A549 (cell line): ENCODE measurements around the gene EEIG1. TPM values are rescaled to one million over a fixed set of nuclear protein-coding genes. Genes with fewer than 3 reads are reported as not detected.
A peak's percentile ranks its signal among the peaks of the same experiment; 100 is the strongest.

Source experiments
- ATAC-seq, 2 experiments: fragments of 200-7000 bp in 1 of 2; fragments of >200 bp in 1 of 2; cut with Nextera tagmentation in 1 of 2; cut with Tn5 transposase in 1 of 2; 3 replicates each; pipeline versions ENCODE4 v1.8.0 to v1.9.1; 2018 to 2020; ENCODE audit warnings: mild to moderate bottlenecking in 1 of 2, moderate library complexity in 1 of 2
- CTCF ChIA-PET: fragments of 300-600 bp; sonication (Branson Sonifier 250); formaldehyde crosslinking; extraction: SDS; loops from one replicate; lab custom pipeline; 2021; ENCODE audit warnings: antibody characterized with exemption, inconsistent platforms; lab: Yijun Ruan, JAX
- POLR2A ChIA-PET: fragments of 350-600 bp; formaldehyde crosslinking; extraction: SDS; loops from one replicate; lab custom pipeline; 2021; ENCODE audit warnings: antibody characterized with exemption, inconsistent platforms; lab: Yijun Ruan, JAX
- DNase-seq, 2 experiments: peaks; one replicate each; pipeline versions ENCODE4 v3.0.0 to v3.0.0-alpha.2; 2011 to 2016; ENCODE audit warnings: low read depth in 1 of 2, low spot score in 1 of 2
- FAIRE-seq: peaks from 2 replicates; lab custom pipeline; 2011; peaks lifted over from hg19 to GRCh38; lab: Jason Lieb, UNC
- H3K27ac ChIP-seq, 2 experiments: fragments of >200 bp; sonication (Bioruptor Twin); formaldehyde crosslinking; 3 replicates each; pipeline ENCODE4 v1.5.1; 2016 to 2017
- H3K4me1 ChIP-seq: fragments of >200 bp; sonication (Bioruptor Twin); formaldehyde crosslinking; 3 replicates; pipeline ENCODE4 v1.6.1; 2016
- H3K4me2 ChIP-seq: fragments of >200 bp; sonication (Bioruptor Twin); formaldehyde crosslinking; 3 replicates; pipeline ENCODE4 v1.6.1; 2016
- H3K4me3 ChIP-seq: fragments of >200 bp; sonication (Bioruptor Twin); formaldehyde crosslinking; 3 replicates; pipeline ENCODE4 v1.5.1; 2016
- H3K9me3 ChIP-seq: fragments of >200 bp; sonication (Bioruptor Twin); formaldehyde crosslinking; 3 replicates; pipeline ENCODE4 v1.6.1; 2016
- CBX2 ChIP-seq: fragments of 200-600 bp; sonication (generic); IDR thresholded peaks from 2 replicates; pipeline ENCODE4 v1.6.1; 2016; ENCODE audit warnings: low read depth, mild to moderate bottlenecking, borderline replicate concordance
- CBX8 ChIP-seq: fragments of 200-600 bp; sonication (generic); IDR thresholded peaks from 2 replicates; pipeline ENCODE4 v1.6.1; 2016
- CHD2 ChIP-seq: fragments of 150-350 bp; IDR thresholded peaks from 2 replicates; pipeline ENCODE4 v1.6.1; 2014; ENCODE audit warnings: low read length; ENCODE audit not compliant: partially characterized antibody
- E2F6 ChIP-seq: IDR thresholded peaks from 2 replicates; pipeline ENCODE4 v1.6.1; 2012; ENCODE audit warnings: low read depth, borderline replicate concordance
- ESRRA ChIP-seq: fragments of 150-350 bp; IDR thresholded peaks from 2 replicates; pipeline ENCODE4 v1.6.1; 2014; ENCODE audit warnings: mild to moderate bottlenecking, low read length, borderline replicate concordance
- FOXS1 ChIP-seq: fragments of 250-450 bp; sonication (Bioruptor Pico); IDR thresholded peaks from 2 replicates; pipeline ENCODE4 v1.5.0; 2020; ENCODE audit warnings: mild to moderate bottlenecking, moderate library complexity
- GATA3 ChIP-seq: IDR thresholded peaks from 2 replicates; pipeline ENCODE4 v1.6.1; 2012; ENCODE audit warnings: borderline replicate concordance
- HDAC2 ChIP-seq: fragments of 200-600 bp; sonication (generic); IDR thresholded peaks from 2 replicates; pipeline ENCODE4 v1.6.1; 2016
- HOXA7 ChIP-seq: fragments of 250-450 bp; sonication (Bioruptor Pico); IDR thresholded peaks from 2 replicates; pipeline ENCODE4 v1.5.0; 2020; ENCODE audit warnings: mild to moderate bottlenecking, moderate library complexity
- HOXB13 ChIP-seq: fragments of 250-450 bp; sonication (Bioruptor Pico); IDR thresholded peaks from 2 replicates; pipeline ENCODE4 v1.5.0; 2020; ENCODE audit warnings: low read depth, mild to moderate bottlenecking, moderate library complexity
- JUNB ChIP-seq: fragments of >200 bp; sonication (Bioruptor Twin); formaldehyde crosslinking; IDR thresholded peaks from 2 replicates; pipeline ENCODE4 v1.6.1; 2016
- MAFK ChIP-seq: fragments of 450-650 bp; IDR thresholded peaks from 2 replicates; pipeline ENCODE4 v1.6.1; 2014; ENCODE audit not compliant: partially characterized antibody
- NFE2L2 ChIP-seq: fragments of 150-350 bp; conservative IDR thresholded peaks from 2 replicates; pipeline ENCODE4 v1.6.1; 2014; ENCODE audit warnings: low read length
- NPAS2 ChIP-seq: fragments of 250-450 bp; sonication (Bioruptor Pico); IDR thresholded peaks from 2 replicates; pipeline ENCODE4 v1.8.0; 2022; ENCODE audit warnings: mild to moderate bottlenecking, moderate library complexity, borderline replicate concordance
- RNF2 ChIP-seq: fragments of 200-600 bp; sonication (generic); IDR thresholded peaks from 2 replicates; pipeline ENCODE4 v1.6.1; 2016; ENCODE audit warnings: low read depth, mild to moderate bottlenecking, antibody characterized with exemption, moderate library complexity, borderline replicate concordance
- ZC3H11A ChIP-seq: fragments of 450-650 bp; IDR thresholded peaks from 2 replicates; pipeline ENCODE4 v1.6.1; 2014; ENCODE audit warnings: antibody characterized with exemption, mild to moderate bottlenecking
- ZSCAN20 ChIP-seq: fragments of 250-450 bp; sonication (Bioruptor Pico); IDR thresholded peaks from 2 replicates; pipeline ENCODE4 v1.8.0; 2022; ENCODE audit warnings: mild to moderate bottlenecking, moderate library complexity
- WGBS: methylation state at CpG from one replicate; pipeline ENCODE4 v1.1.6; 2017; ENCODE audit errors: missing lambda C conversion rate; 5-methylcytosine and 5-hydroxymethylcytosine counted together
- polyA plus RNA-seq, 4 experiments: library from polyadenylated mRNA; depleted of rRNA in 3 of 4; stranded (reverse); fragments of >200 nt; fragmentation: RNase III in 1 of 4; extraction: RNeasy Plus Mini Kit Qiagen cat#74134 plus additional on column Dnase treatment in 1 of 4; gene quantifications; 2 replicates in 3 of 4; 3 replicates in 1 of 4; pipeline ENCODE4 v1.2.3, GENCODE V29; 2011 to 2017
- TF ChIP-seq, protein P1 (sequence below): fragments of 200-600 bp; sonication (generic); IDR thresholded peaks from 2 replicates; pipeline ENCODE4 v1.6.1; 2016; ENCODE audit warnings: antibody characterized with exemption, mild to moderate bottlenecking, moderate library complexity
- TF ChIP-seq, protein P2 (sequence below): fragments of >200 bp; sonication (Bioruptor Twin); formaldehyde crosslinking; IDR thresholded peaks from 3 replicates; pipeline ENCODE4 v1.5.1; 2016

EEIG1 gene
- polyA plus RNA-seq, 2 of the 4 experiments (the other 2 are of a cell fraction): 30.3 to 33.0 TPM

DNA sequence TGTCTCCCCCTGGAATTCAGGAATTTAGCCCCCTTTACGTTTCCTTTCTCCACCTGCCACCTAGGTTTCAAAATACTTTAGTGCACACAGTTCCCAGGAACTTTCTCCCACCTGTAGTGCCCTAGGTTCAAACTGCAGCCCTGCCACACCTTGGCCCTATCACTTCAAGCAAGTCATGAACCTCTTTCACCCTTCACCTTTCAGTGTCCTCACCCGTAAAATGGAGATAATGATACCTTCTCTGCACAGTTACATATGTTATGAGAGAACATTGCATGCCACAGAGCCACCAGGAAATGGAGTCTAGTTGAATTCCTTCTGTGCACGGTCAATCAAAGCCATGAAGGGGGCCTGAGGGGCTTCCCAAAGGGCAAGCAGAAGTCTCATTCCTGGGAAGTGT, 9.8 kb upstream of the EEIG1 start:
- DNase-seq (no peak), ATAC-seq (no peak; a peak in 1 of 6 replicates), FAIRE-seq (no peak)
- Histone ChIP-seq H3K4me3 (no peak overlapping the region), H3K4me1 (peaks cover 38% of the 10 kb centered on the region), H3K9me3 (no peaks in the 10 kb centered on the region), H3K4me2 (peak overlapping the region; percentile 50), H3K27ac (peak overlapping the region; percentile 50 to 69)
- POLR2A ChIA-PET: interaction anchor here (0.6 kb wide), 1 partner anchor 121 kb away, joined by 7 read pairs; no protein-coding TSS in a partner anchor
- CTCF ChIA-PET: interaction anchor here (0.8 to 4.7 kb wide), 5 partner anchors 11 to 103 kb away, joined by 3 to 20 read pairs (median 7); no protein-coding TSS in a partner anchor
- TF ChIP-seq NPAS2 (CRISPR knock-in tag) (no peak), RNF2 (no peak), JUNB (no peak), ZSCAN20 (CRISPR knock-in tag) (no peak), MAFK (no peak), FOXS1 (CRISPR knock-in tag) (no peak), E2F6 (no peak), ESRRA (no peak), CBX2 (no peak), HOXA7 (CRISPR knock-in tag) (no peak), HDAC2 (no peak), GATA3 (no peak), CHD2 (no peak), ZC3H11A (no peak), HOXB13 (no peak), CBX8 (no peak)
- TF ChIP-seq, protein P1, sequence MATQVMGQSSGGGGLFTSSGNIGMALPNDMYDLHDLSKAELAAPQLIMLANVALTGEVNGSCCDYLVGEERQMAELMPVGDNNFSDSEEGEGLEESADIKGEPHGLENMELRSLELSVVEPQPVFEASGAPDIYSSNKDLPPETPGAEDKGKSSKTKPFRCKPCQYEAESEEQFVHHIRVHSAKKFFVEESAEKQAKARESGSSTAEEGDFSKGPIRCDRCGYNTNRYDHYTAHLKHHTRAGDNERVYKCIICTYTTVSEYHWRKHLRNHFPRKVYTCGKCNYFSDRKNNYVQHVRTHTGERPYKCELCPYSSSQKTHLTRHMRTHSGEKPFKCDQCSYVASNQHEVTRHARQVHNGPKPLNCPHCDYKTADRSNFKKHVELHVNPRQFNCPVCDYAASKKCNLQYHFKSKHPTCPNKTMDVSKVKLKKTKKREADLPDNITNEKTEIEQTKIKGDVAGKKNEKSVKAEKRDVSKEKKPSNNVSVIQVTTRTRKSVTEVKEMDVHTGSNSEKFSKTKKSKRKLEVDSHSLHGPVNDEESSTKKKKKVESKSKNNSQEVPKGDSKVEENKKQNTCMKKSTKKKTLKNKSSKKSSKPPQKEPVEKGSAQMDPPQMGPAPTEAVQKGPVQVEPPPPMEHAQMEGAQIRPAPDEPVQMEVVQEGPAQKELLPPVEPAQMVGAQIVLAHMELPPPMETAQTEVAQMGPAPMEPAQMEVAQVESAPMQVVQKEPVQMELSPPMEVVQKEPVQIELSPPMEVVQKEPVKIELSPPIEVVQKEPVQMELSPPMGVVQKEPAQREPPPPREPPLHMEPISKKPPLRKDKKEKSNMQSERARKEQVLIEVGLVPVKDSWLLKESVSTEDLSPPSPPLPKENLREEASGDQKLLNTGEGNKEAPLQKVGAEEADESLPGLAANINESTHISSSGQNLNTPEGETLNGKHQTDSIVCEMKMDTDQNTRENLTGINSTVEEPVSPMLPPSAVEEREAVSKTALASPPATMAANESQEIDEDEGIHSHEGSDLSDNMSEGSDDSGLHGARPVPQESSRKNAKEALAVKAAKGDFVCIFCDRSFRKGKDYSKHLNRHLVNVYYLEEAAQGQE: no peak
- TF ChIP-seq, protein P2, sequence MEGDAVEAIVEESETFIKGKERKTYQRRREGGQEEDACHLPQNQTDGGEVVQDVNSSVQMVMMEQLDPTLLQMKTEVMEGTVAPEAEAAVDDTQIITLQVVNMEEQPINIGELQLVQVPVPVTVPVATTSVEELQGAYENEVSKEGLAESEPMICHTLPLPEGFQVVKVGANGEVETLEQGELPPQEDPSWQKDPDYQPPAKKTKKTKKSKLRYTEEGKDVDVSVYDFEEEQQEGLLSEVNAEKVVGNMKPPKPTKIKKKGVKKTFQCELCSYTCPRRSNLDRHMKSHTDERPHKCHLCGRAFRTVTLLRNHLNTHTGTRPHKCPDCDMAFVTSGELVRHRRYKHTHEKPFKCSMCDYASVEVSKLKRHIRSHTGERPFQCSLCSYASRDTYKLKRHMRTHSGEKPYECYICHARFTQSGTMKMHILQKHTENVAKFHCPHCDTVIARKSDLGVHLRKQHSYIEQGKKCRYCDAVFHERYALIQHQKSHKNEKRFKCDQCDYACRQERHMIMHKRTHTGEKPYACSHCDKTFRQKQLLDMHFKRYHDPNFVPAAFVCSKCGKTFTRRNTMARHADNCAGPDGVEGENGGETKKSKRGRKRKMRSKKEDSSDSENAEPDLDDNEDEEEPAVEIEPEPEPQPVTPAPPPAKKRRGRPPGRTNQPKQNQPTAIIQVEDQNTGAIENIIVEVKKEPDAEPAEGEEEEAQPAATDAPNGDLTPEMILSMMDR: no peak
- WGBS: 72% methylated on average over 3 of the region's 3 CpGs

- FAIRE-seq (no peak), DNase-seq (no peak), ATAC-seq (no peak)
- ChIA-PET POLR2A (no interaction called here), CTCF (interaction anchor here (2.3 to 4.7 kb wide), 2 partner anchors 46 kb away, joined by 7 to 20 read pairs; no protein-coding TSS in a partner anchor)
- Histone ChIP-seq H3K27ac (peak overlapping the region; percentile 83 to 86; a peak in 5 of 6 replicates), H3K4me1 (peaks cover 38% of the 10 kb centered on the region), H3K4me3 (no peak overlapping the region), H3K4me2 (no peak overlapping the region), H3K9me3 (no peaks in the 10 kb centered on the region)
- TF ChIP-seq NFE2L2 (no peak), MAFK (peak; percentile 30)
- WGBS: 93% methylated on average over 4 of the region's 4 CpGs
These were observed 8.3 kb upstream of the EEIG1 start for GRCh38 chr9:127989094-127989493.
